HepG2 (cell line): ENCODE results near the gene ALMS1. TPM values are rescaled to one million over a fixed set of nuclear protein-coding genes. Genes with fewer than 3 reads are reported as not detected.

Experiments
- BORCS8-MEF2B ChIP-seq: sonication (generic); formaldehyde crosslinking; IDR thresholded peaks from 2 replicates; pipeline ENCODE4 v1.8.0; 2022; ENCODE audit warnings: mild to moderate bottlenecking, missing genetic modification reagents
- GRHL1 ChIP-seq: sonication (generic); formaldehyde crosslinking; conservative IDR thresholded peaks from 2 replicates; pipeline ENCODE4 v1.8.0; 2022; ENCODE audit warnings: missing genetic modification reagents
- GTF2F1 ChIP-seq: fragments of 150-350 bp; IDR thresholded peaks from 2 replicates; pipeline ENCODE4 v1.6.1; 2014; ENCODE audit warnings: low read length
- HCFC1 ChIP-seq: fragments of 150-350 bp; IDR thresholded peaks from 2 replicates; pipeline ENCODE4 v1.6.1; 2014; ENCODE audit warnings: low read depth, low read length
- HNF1A ChIP-seq, 2 experiments: sonication (generic) in 1 of 2; formaldehyde crosslinking in 1 of 2; IDR thresholded peaks; 2 replicates each; pipeline versions ENCODE4 v1.4.0 to v1.6.1; 2016 to 2020; ENCODE audit warnings: borderline replicate concordance in 1 of 2, low read depth in 1 of 2, mild to moderate bottlenecking in 1 of 2, missing genetic modification reagents in 1 of 2
- KDM4B ChIP-seq: sonication (generic); formaldehyde crosslinking; IDR thresholded peaks from 2 replicates; pipeline ENCODE4 v1.4.0; 2020; ENCODE audit warnings: missing genetic modification reagents
- POLR2AphosphoS5 ChIP-seq: IDR thresholded peaks from 2 replicates; pipeline ENCODE4 v1.6.1; 2012; ENCODE audit warnings: low read depth, low read length
- RAD21 ChIP-seq: fragments of 450-650 bp; formaldehyde crosslinking; IDR thresholded peaks from 2 replicates; pipeline ENCODE4 v1.5.0; 2020; ENCODE audit warnings: mild to moderate bottlenecking
- SATB2 ChIP-seq: sonication (generic); formaldehyde crosslinking; IDR thresholded peaks from 2 replicates; pipeline ENCODE4 v1.5.0; 2020; ENCODE audit warnings: missing genetic modification reagents
- SIX4 ChIP-seq: sonication (generic); formaldehyde crosslinking; IDR thresholded peaks from 2 replicates; pipeline ENCODE4 v1.4.0; 2020; ENCODE audit warnings: missing genetic modification reagents
- TFE3 ChIP-seq: IDR thresholded peaks from 2 replicates; pipeline ENCODE4 v1.6.1; 2016
- ZNF160 ChIP-seq: sonication (generic); formaldehyde crosslinking; IDR thresholded peaks from 2 replicates; pipeline ENCODE4 v1.8.0; 2022; ENCODE audit warnings: mild to moderate bottlenecking, inconsistent platforms, missing genetic modification reagents
- ZNF44 ChIP-seq: sonication (generic); formaldehyde crosslinking; IDR thresholded peaks from 2 replicates; pipeline ENCODE4 v1.5.1; 2020; ENCODE audit warnings: mild to moderate bottlenecking, missing genetic modification reagents
- ZNF547 ChIP-seq: sonication (generic); formaldehyde crosslinking; IDR thresholded peaks from 2 replicates; pipeline ENCODE4 v1.5.1; 2020; ENCODE audit warnings: mild to moderate bottlenecking, missing genetic modification reagents
- polyA plus RNA-seq, 8 experiments: library from polyadenylated mRNA; depleted of rRNA in 3 of 8; stranded (reverse) in 7 of 8; unstranded in 1 of 8; fragments of >200 nt; fragmentation: Illumina TruSeq in 4 of 8; extraction: Trizol in 4 of 8; gene quantifications; 2 replicates each; pipeline versions ENCODE4 v1.2.1 to v1.2.3, GENCODE V29; 2011 to 2016; ENCODE audit warnings: low read depth in 4 of 8, missing spikeins in 1 of 8, mixed read lengths in 1 of 8; ENCODE audit not compliant: insufficient read depth in 1 of 8
- total RNA-seq, 5 experiments: library from RNA; depleted of rRNA; stranded (reverse); fragments of >200 nt; fragmentation: Illumina TruSeq; extraction: Trizol; gene quantifications; 2 replicates each; pipeline ENCODE4 v1.2.3, GENCODE V29; 2016; ENCODE audit warnings: low read depth in 1 of 5
- TF ChIP-seq, protein P1 (sequence below): sonication (generic); formaldehyde crosslinking; IDR thresholded peaks from 2 replicates; pipeline ENCODE4 v1.4.0; 2020; ENCODE audit warnings: mild to moderate bottlenecking, missing genetic modification reagents

The ALMS1 gene
- total and polyA plus RNA-seq, 2 of the 13 experiments (the other 11 are each of a cell fraction or from before 2014, with no cell fraction given) = 12.9 to 21.2 TPM

DNA sequence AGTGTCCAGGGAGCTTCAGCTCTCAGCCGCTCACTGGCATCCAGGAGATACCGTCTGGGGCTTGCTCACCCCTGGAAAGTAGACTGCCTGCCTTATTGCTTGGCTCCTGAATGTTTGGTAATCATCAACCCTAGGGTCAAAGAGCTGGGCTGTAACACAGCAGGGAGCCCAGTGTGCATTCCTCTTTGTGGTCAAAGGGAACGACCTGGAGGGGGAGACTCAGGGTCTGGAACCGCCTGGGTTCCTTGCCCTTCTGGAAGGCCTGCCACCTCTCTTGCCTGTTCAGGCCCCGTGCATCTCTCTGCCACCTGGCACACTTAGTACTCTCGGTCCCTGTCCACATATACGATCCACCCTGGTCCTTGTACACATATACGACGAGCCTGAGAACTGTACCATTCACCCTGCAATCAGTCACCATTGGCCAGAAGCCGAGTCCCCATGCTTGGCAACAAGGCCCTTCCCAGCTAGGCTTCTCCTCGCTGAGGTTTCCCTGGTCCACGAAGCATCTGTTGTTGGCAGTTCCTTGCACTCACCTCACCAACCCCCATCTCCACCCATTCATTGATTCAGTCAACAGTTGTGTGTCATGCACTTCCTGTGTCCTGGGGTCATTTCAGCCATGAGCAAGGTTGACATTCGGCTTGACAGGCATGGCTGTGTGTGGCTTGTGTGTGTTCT, 256.8 kb downstream of the ALMS1 start, which contains the start of gene NAT8 (continued):
- TF ChIP-seq GRHL1 (CRISPR knock-in tag) (no peak), GTF2F1 (no peak), BORCS8-MEF2B (no peak), ZNF160 (CRISPR knock-in tag) (peak; percentile 55; the same call in 1 of the 2 replicates), KDM4B (CRISPR knock-in tag) (no peak), HCFC1 (no peak), RAD21 (CRISPR knock-in tag) (no peak), SIX4 (CRISPR knock-in tag) (no peak), ZNF547 (CRISPR knock-in tag) (no peak), HNF1A (IDR thresholded peaks at IDR 0.05; ENCODE audit: low read depth) (peak; percentile 58), HNF1A (CRISPR knock-in tag; IDR thresholded peaks at IDR 0.05; ENCODE audit: borderline replicate concordance) (peak; percentile 74; the same call in 1 of the 2 replicates), POLR2AphosphoS5 (no peak), SATB2 (CRISPR knock-in tag) (no peak), ZNF44 (CRISPR knock-in tag) (no peak), TFE3 (CRISPR knock-in tag) (peak; percentile 40; the same call in 1 of the 2 replicates)
- TF ChIP-seq, protein P1, sequence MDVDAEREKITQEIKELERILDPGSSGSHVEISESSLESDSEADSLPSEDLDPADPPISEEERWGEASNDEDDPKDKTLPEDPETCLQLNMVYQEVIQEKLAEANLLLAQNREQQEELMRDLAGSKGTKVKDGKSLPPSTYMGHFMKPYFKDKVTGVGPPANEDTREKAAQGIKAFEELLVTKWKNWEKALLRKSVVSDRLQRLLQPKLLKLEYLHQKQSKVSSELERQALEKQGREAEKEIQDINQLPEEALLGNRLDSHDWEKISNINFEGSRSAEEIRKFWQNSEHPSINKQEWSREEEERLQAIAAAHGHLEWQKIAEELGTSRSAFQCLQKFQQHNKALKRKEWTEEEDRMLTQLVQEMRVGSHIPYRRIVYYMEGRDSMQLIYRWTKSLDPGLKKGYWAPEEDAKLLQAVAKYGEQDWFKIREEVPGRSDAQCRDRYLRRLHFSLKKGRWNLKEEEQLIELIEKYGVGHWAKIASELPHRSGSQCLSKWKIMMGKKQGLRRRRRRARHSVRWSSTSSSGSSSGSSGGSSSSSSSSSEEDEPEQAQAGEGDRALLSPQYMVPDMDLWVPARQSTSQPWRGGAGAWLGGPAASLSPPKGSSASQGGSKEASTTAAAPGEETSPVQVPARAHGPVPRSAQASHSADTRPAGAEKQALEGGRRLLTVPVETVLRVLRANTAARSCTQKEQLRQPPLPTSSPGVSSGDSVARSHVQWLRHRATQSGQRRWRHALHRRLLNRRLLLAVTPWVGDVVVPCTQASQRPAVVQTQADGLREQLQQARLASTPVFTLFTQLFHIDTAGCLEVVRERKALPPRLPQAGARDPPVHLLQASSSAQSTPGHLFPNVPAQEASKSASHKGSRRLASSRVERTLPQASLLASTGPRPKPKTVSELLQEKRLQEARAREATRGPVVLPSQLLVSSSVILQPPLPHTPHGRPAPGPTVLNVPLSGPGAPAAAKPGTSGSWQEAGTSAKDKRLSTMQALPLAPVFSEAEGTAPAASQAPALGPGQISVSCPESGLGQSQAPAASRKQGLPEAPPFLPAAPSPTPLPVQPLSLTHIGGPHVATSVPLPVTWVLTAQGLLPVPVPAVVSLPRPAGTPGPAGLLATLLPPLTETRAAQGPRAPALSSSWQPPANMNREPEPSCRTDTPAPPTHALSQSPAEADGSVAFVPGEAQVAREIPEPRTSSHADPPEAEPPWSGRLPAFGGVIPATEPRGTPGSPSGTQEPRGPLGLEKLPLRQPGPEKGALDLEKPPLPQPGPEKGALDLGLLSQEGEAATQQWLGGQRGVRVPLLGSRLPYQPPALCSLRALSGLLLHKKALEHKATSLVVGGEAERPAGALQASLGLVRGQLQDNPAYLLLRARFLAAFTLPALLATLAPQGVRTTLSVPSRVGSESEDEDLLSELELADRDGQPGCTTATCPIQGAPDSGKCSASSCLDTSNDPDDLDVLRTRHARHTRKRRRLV (CRISPR knock-in tag) = 0 out of 2 replicates have a peak, but pooled peaks have one; percentile 28
